Prostate gland (tissue), 2 donors: Measurements from ENCODE around the gene GEMIN4. TPM values are rescaled to one million over a fixed set of nuclear protein-coding genes. Genes with fewer than 3 reads are reported as not detected.
A peak's percentile ranks its signal among the peaks of the same experiment; 100 is the strongest.
"Not testable (repeated sequence)": the region's sequence is repeated elsewhere in the genome, so short reads cannot be mapped to it uniquely, and the experiment has no call there.

Experiments
- DNase-seq: peaks from one replicate; pipeline ENCODE4 v3.0.0-alpha.2; 2019; ENCODE audit warnings: low spot score
- H3K27ac ChIP-seq, 2 donors: fragments of 200-600 bp; sonication (generic); 2 replicates each; pipeline ENCODE4 v1.5.1; 2017 to 2019
- H3K27me3 ChIP-seq: fragments of 200-600 bp; sonication (generic); replicated peaks from 2 replicates; pipeline ENCODE4 v1.5.1; 2019; ENCODE audit not compliant: insufficient read depth
- H3K36me3 ChIP-seq, 2 donors: fragments of 200-600 bp; sonication (generic); 1 replicate in 1 of 2; 2 replicates in 1 of 2; pipeline versions ENCODE4 v1.5.1 to v1.8.1; 2017 to 2019
- H3K4me1 ChIP-seq: fragments of 200-600 bp; sonication (generic); replicated peaks from 2 replicates; pipeline ENCODE4 v1.5.1; 2019
- H3K4me3 ChIP-seq, 2 donors: fragments of 200-600 bp; sonication (generic); 2 replicates each; pipeline ENCODE4 v1.5.1; 2017 to 2019
- H3K9me3 ChIP-seq: fragments of 200-600 bp; sonication (generic); 2 replicates; pipeline ENCODE4 v1.5.1; 2017
- CTCF ChIP-seq, 4 experiments: fragments of 200-600 bp in 2 of 4; fragments of 450-650 bp in 2 of 4; sonication (generic) in 2 of 4; IDR thresholded peaks; 1 replicate in 3 of 4; 2 replicates in 1 of 4; pipeline ENCODE4 v1.5.1; 2016 to 2019; ENCODE audit warnings: antibody characterized with exemption in 4 of 4, mild to moderate bottlenecking in 2 of 4, moderate library complexity in 2 of 4
- POLR2A ChIP-seq: fragments of 450-650 bp; IDR thresholded peaks from one replicate; pipeline ENCODE4 v1.6.1; 2016; ENCODE audit warnings: antibody characterized with exemption, mild to moderate bottlenecking
- POLR2AphosphoS5 ChIP-seq: sonication (generic); formaldehyde crosslinking; IDR thresholded peaks from one replicate; pipeline ENCODE4 v1.6.1; 2017; ENCODE audit warnings: antibody characterized with exemption
- WGBS: methylation state at CpG from one replicate; pipeline ENCODE4 v1.1.5; 2018; 5-methylcytosine and 5-hydroxymethylcytosine counted together
- intact Hi-C: fragments of 100-400 bp; cut with DNase I; formaldehyde crosslinking; loops from one replicate; pipeline ENCODE4 v1.14.2; 2022
- total RNA-seq, 2 donors: library from RNA; depleted of rRNA; stranded (reverse); fragments of >200 nt; gene quantifications; one replicate each; pipeline ENCODE4 v1.1.0, GENCODE V29; 2016

Gene GEMIN4
- total RNA-seq, 2 donors from 2014 or later = 27.9 to 33.1 TPM

- no peak for DNase-seq
- no peaks in the 10 kb centered on the region for H3K27me3 ChIP-seq
- H3K4me3 ChIP-seq = no peak overlapping the region
- no peak overlapping the region for H3K27ac ChIP-seq
- peaks cover 0 to 5% of the 10 kb centered on the region in 2 donors for H3K36me3 ChIP-seq
- no peaks in the 10 kb centered on the region for H3K9me3 ChIP-seq
- WGBS = 73% methylated on average over 4 of the region's 4 CpGs
- intact Hi-C loops = no loop called here
- TF ChIP-seq POLR2AphosphoS5 (no peak), CTCF (IDR thresholded peaks at IDR 0.05) (no peak), POLR2A (no peak)
- peaks cover 4% of the 10 kb centered on the region for H3K4me1 ChIP-seq
Observed at GRCh38 chr17:788551-788950, 36.5 kb upstream of the GEMIN4 start.

GRCh38 chr17:787641-788221, 35.7 kb upstream of the GEMIN4 start:
- 89% methylated on average over 12 of the region's 12 CpGs for WGBS
- no peaks in the 10 kb centered on the region for H3K9me3 ChIP-seq
- intact Hi-C loops = no loop called here
- TF ChIP-seq POLR2A (no peak), CTCF (IDR thresholded peaks at IDR 0.05) (no peak), POLR2AphosphoS5 (no peak)
- no peak overlapping the region for H3K27ac ChIP-seq
- H3K4me1 ChIP-seq = peaks cover 7% of the 10 kb centered on the region
- no peaks in the 10 kb centered on the region for H3K27me3 ChIP-seq
- H3K4me3 ChIP-seq = no peak overlapping the region
- H3K36me3 ChIP-seq = peaks cover 0 to 5% of the 10 kb centered on the region in 2 donors
- DNase-seq = no peak

GRCh38 chr17:785901-786300, 33.8 kb upstream of the GEMIN4 start:
- H3K27me3 ChIP-seq, DNase-seq, H3K9me3 ChIP-seq, intact Hi-C loops, H3K4me1 ChIP-seq, H3K4me3 ChIP-seq, H3K27ac ChIP-seq, H3K36me3 ChIP-seq: not testable (repeated sequence)
- 96% methylated on average over 7 of the region's 7 CpGs for WGBS

- Histone ChIP-seq H3K4me3 (no peak overlapping the region), H3K27ac (no peak overlapping the region), H3K27me3 (no peaks in the 10 kb centered on the region), H3K4me1 (peaks cover 7% of the 10 kb centered on the region), H3K9me3 (no peaks in the 10 kb centered on the region), H3K36me3 (no peaks in the 10 kb centered on the region)
- intact Hi-C loops = no loop called here
- TF ChIP-seq CTCF (IDR thresholded peaks at IDR 0.05) = no peak
- no peak for TF ChIP-seq POLR2A
- no peak for TF ChIP-seq POLR2AphosphoS5
- no peak for DNase-seq
- whole genome bisulfite sequencing = 60% methylated on average over 3 of the region's 3 CpGs
Observed at GRCh38 chr17:784143-784542, 32.1 kb upstream of the GEMIN4 start.

GRCh38 chr17:781805-782731, 30.0 kb upstream of the GEMIN4 start, which contains the start of the genes GLOD4 and MRM3:
TSS of gene GLOD4 (minus strand) at chr17:782280. CDS start at chr17:782255, 25 bp downstream.
TSS of gene MRM3 (plus strand) at chr17:782353. CDS start at chr17:782379, 26 bp downstream.
- WGBS = under 1% methylated on average over 56 of the region's 87 CpGs
- DNase-seq = peak; percentile 90
- Histone ChIP-seq H3K9me3 (no peaks in the 10 kb centered on the region), H3K4me3 (peak within 1 kb of the TSS; percentile 70 to 88), H3K36me3 (no peaks in the 10 kb centered on the region), H3K4me1 (peaks cover 7% of the 10 kb centered on the region), H3K27ac (peak within 1 kb of the TSS; percentile 78 to 79), H3K27me3 (no peaks in the 10 kb centered on the region)
- intact Hi-C loops = no loop called here
- peak in 2 of 4 experiments; percentile 48 to 65 for TF ChIP-seq CTCF (IDR thresholded peaks at IDR 0.05)
- peak; percentile 98 for TF ChIP-seq POLR2AphosphoS5
- peak; percentile 78 for TF ChIP-seq POLR2A
